Measurements from ENCODE around the gene SCFD1. TPM values are rescaled to one million over a fixed set of nuclear protein-coding genes. Genes with fewer than 3 reads are reported as not detected.
A peak's percentile ranks its signal among the peaks of the same experiment; 100 is the strongest.

SCFD1 gene
- total and polyA plus RNA-seq, 10 of the 15 experiments (the other 5 are each of a cell fraction or from before 2014, with no cell fraction given): 61.5 to 98.4 (median 82.5) TPM

GRCh38 chr14:30597504-30597903 is 24.6 kb upstream of the SCFD1 start (continued):
- no peak for TF ChIP-seq NFYA (IDR thresholded peaks at IDR 0.05; ENCODE audit: borderline replicate concordance, low read depth, low read length)

- DNase-seq (ENCODE audit: low read depth, low spot score) (no peak), ATAC-seq (no peak), FAIRE-seq (no peak)
- no peak overlapping the region for H3K27ac ChIP-seq (ENCODE audit: control insufficient read depth, insufficient read depth)
- RAD21 ChIA-PET (ENCODE audit: unreplicated experiment): no interaction called here
- SMC1A ChIA-PET (ENCODE audit: uncharacterized antibody, unreplicated experiment): interaction anchor here (0.8 to 1.2 kb wide), 2 partner anchors 22 to 30 kb away, joined by 3 to 4 read pairs; no protein-coding TSS in a partner anchor
- H3K27me3 ChIP-seq (replicated peaks in 1 of 2; ENCODE audit: control insufficient read depth in 2 of 2, insufficient read depth in 2 of 2, low read length in 1 of 2): no peaks in the 10 kb centered on the region
- in situ Hi-C loops (cut with MboI) (no loop called here), intact Hi-C loops (cut with micrococcal nuclease; ENCODE audit: unreplicated experiment) (no loop called here)
- WGBS (ENCODE audit: insufficient coverage, insufficient replicate concordance, low lambda C conversion rate, missing lambda C conversion rate): 87% methylated on average over 8 of the region's 8 CpGs
- CTCF ChIA-PET: interaction anchor here (1.7 kb wide), 1 partner anchor 11 kb away, joined by 4 read pairs; no protein-coding TSS in a partner anchor
- no peak overlapping the region for H2AFZ ChIP-seq (ENCODE audit: control insufficient read depth, low read depth, low read length)
- BruUV-seq (replicated peaks): no TSS peak
- H3K36me3 ChIP-seq (ENCODE audit: control insufficient read depth in 2 of 2, insufficient read depth in 2 of 2, low read length in 1 of 2): peaks cover 8 to 36% of the 10 kb centered on the region in 2 experiments
- POLR2A ChIA-PET: interaction anchor here (0.5 to 0.8 kb wide), 3 partner anchors 15 to 24 kb away, joined by 3 to 4 read pairs (median 3); no protein-coding TSS in a partner anchor
- no peaks in the 10 kb centered on the region for H4K20me1 ChIP-seq (ENCODE audit: control insufficient read depth, insufficient read depth)
- no peak overlapping the region for H3K4me2 ChIP-seq (ENCODE audit: control insufficient read depth, insufficient read depth)
- H3K9me3 ChIP-seq (replicated peaks; ENCODE audit: control insufficient read depth, insufficient read depth, low read length): no peaks in the 10 kb centered on the region
- H3K79me2 ChIP-seq (ENCODE audit: control insufficient read depth, insufficient read depth, low read length): no peaks in the 10 kb centered on the region
- no peak overlapping the region for H3K4me3 ChIP-seq
- TF ChIP-seq NR2C1 (IDR thresholded peaks at IDR 0.05): no peak
- no peak for TF ChIP-seq SUZ12 (IDR thresholded peaks at IDR 0.05; ENCODE audit: unreplicated experiment)
- no peak for TF ChIP-seq RAD51 (IDR thresholded peaks at IDR 0.05)
- no peak for TF ChIP-seq SPI1 (IDR thresholded peaks at IDR 0.05; ENCODE audit: borderline replicate concordance, insufficient read depth, low read depth, low read length)
- TF ChIP-seq YY1 (IDR thresholded peaks at IDR 0.05; ENCODE audit: low read depth, low read length): no peak
- TF ChIP-seq, protein P1, sequence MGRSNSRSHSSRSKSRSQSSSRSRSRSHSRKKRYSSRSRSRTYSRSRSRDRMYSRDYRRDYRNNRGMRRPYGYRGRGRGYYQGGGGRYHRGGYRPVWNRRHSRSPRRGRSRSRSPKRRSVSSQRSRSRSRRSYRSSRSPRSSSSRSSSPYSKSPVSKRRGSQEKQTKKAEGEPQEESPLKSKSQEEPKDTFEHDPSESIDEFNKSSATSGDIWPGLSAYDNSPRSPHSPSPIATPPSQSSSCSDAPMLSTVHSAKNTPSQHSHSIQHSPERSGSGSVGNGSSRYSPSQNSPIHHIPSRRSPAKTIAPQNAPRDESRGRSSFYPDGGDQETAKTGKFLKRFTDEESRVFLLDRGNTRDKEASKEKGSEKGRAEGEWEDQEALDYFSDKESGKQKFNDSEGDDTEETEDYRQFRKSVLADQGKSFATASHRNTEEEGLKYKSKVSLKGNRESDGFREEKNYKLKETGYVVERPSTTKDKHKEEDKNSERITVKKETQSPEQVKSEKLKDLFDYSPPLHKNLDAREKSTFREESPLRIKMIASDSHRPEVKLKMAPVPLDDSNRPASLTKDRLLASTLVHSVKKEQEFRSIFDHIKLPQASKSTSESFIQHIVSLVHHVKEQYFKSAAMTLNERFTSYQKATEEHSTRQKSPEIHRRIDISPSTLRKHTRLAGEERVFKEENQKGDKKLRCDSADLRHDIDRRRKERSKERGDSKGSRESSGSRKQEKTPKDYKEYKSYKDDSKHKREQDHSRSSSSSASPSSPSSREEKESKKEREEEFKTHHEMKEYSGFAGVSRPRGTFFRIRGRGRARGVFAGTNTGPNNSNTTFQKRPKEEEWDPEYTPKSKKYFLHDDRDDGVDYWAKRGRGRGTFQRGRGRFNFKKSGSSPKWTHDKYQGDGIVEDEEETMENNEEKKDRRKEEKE (IDR thresholded peaks at IDR 0.05): no peak
- TF ChIP-seq BMI1 (IDR thresholded peaks at IDR 0.05; ENCODE audit: borderline replicate concordance): no peak
- TF ChIP-seq ZBTB40 (IDR thresholded peaks at IDR 0.05; ENCODE audit: borderline replicate concordance): peak; percentile 47
- H3K9ac ChIP-seq (ENCODE audit: control insufficient read depth, insufficient read depth, low read length): no peak overlapping the region
- no peaks in the 10 kb centered on the region for H3K4me1 ChIP-seq (ENCODE audit: control insufficient read depth, insufficient read depth, low read length)
Observed at GRCh38 chr14:30600922-30601918, 20.9 kb upstream of the SCFD1 start.
